Fibroblast of skin of back (primary cell): ENCODE results near the gene SIM2. TPM values are rescaled to one million over a fixed set of nuclear protein-coding genes. Genes with fewer than 3 reads are reported as not detected.
A peak's percentile ranks its signal among the peaks of the same experiment; 100 is the strongest.
"Not testable (repeated sequence)": the region's sequence is repeated elsewhere in the genome, so short reads cannot be mapped to it uniquely, and the experiment has no call there.

Source experiments
- DNase-seq: peaks from one replicate; pipeline ENCODE4 v3.0.0-alpha.2; 2013
- polyA plus RNA-seq, 2 experiments: library from polyadenylated mRNA; unstranded; fragments of 120-200 nt; gene quantifications; one replicate each; pipeline ENCODE4 v1.2.1, GENCODE V29; 2013; ENCODE audit not compliant: insufficient read length in 2 of 2

Gene SIM2
- polyA plus RNA-seq (2013, experiment 1 of 2; ENCODE audit: insufficient read length) = 2.9 TPM
- 3.4 TPM for polyA plus RNA-seq (2013, experiment 2 of 2; ENCODE audit: insufficient read length)

- peak; percentile 46 for DNase-seq
Measured at GRCh38 chr21:36698981-36699545, at the start of gene SIM2. Gene SIM2 (plus strand): TSS chr21:36699115. CDS start chr21:36699747, 632 bp downstream.

- DNase-seq = no peak
Measured at GRCh38 chr21:36654324-36654723, 44.6 kb upstream of the SIM2 start.

GRCh38 chr21:36654796-36655325 lies 44.1 kb upstream of the SIM2 start:
- no peak for DNase-seq

GRCh38 chr21:36656138-36656537 lies 42.8 kb upstream of the SIM2 start:
- DNase-seq = no peak

GRCh38 chr21:36657290-36657689 lies 41.6 kb upstream of the SIM2 start:
- not testable (repeated sequence) for DNase-seq

GRCh38 chr21:36657999-36658398 lies 40.9 kb upstream of the SIM2 start:
- no peak for DNase-seq

GRCh38 chr21:36658926-36659325 lies 40.0 kb upstream of the SIM2 start:
- DNase-seq = no peak

- DNase-seq = peak; percentile 48
Measured at GRCh38 chr21:36661511-36662309, 37.2 kb upstream of the SIM2 start.

GRCh38 chr21:36663033-36663855 lies 35.7 kb upstream of the SIM2 start:
- peak; percentile 47 for DNase-seq

GRCh38 chr21:36664662-36664990 lies 34.3 kb upstream of the SIM2 start:
- no peak for DNase-seq

GRCh38 chr21:36665806-36666205 lies 33.1 kb upstream of the SIM2 start:
- no peak for DNase-seq

- DNase-seq = no peak
Measured at GRCh38 chr21:36668713-36669112, 30.2 kb upstream of the SIM2 start.

GRCh38 chr21:36671836-36672235 lies 27.1 kb upstream of the SIM2 start:
- DNase-seq = no peak

- DNase-seq = not testable (repeated sequence)
Measured at GRCh38 chr21:36672296-36672695, 26.6 kb upstream of the SIM2 start.

- DNase-seq = no peak
Measured at GRCh38 chr21:36672737-36673136, 26.2 kb upstream of the SIM2 start.

- no peak for DNase-seq
Measured at GRCh38 chr21:36676039-36676950, 22.6 kb upstream of the SIM2 start.

- DNase-seq = no peak
Measured at GRCh38 chr21:36677443-36677842, 21.5 kb upstream of the SIM2 start.

- DNase-seq = no peak
Measured at GRCh38 chr21:36678538-36678937, 20.4 kb upstream of the SIM2 start.

GRCh38 chr21:36681117-36681631 lies 17.7 kb upstream of the SIM2 start:
- no peak for DNase-seq

GRCh38 chr21:36684957-36685714 lies 13.8 kb upstream of the SIM2 start:
- DNase-seq = no peak

GRCh38 chr21:36686955-36687354 lies 12.0 kb upstream of the SIM2 start:
- DNase-seq = no peak
